ENCODE results near the gene SLC7A5.
"Not testable (repeated sequence)": the region's sequence is repeated elsewhere in the genome, so short reads cannot be mapped to it uniquely, and the experiment has no call there.

The SLC7A5 gene

DNA sequence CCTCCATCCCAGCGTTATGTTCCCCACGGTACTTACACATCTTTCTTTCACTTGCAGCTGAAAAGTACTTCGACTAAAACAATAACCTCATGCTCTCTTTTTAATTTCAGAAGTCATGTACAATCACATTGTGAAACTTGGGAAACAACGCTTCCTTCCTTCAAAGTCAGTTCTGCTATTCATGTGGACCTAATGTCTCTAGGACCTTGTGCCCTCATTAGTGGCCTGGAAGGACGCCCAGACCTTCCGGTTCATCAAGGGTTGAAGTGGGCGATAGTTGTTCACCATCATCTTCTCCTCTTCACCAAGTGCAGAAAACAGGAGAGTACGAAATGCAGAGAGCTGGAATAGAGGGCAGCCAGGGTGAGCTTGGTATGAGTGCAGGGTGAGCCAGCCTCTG lies 18.6 kb upstream of the SLC7A5 start:
- DNase-seq, result not testable (repeated sequence)

DNA sequence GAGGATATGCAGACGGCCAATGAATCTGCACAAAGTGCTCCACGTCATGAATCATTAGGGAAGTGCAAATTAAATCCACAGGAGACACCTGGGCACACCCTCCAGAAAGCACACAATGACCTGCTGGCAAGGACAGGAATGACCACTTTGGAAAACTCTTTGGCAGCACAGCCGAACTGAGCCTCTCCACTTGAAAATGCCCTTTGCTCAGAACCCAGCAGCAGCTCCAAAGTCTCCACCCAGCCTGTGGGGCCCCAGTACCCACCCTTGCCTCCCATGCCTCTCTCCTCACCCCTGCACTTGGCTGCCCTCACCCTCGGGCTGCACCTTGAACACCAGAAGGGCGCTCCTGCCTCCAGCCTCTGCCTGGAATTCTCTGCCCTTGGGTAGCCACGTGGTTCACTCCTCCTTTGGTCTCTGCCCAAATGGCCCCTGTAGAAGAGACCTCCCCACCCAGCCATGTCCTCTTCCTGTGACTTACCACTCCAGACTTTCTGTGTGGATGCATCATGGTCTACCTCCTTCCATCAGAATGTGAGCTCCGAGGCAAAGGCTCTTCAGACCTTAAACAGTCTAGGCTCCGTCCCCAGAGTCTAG lies 16.2 kb upstream of the SLC7A5 start:
- DNase-seq, result not testable (repeated sequence)

- no peak for DNase-seq
Observed at GRCh38 chr16:87882436-87883019, 13.2 kb upstream of the SLC7A5 start.

- no peak for DNase-seq
Observed at GRCh38 chr16:87881324-87882200, 12.3 kb upstream of the SLC7A5 start.

GRCh38 chr16:87880117-87880696 lies 10.9 kb upstream of the SLC7A5 start:
- no peak for DNase-seq

DNA sequence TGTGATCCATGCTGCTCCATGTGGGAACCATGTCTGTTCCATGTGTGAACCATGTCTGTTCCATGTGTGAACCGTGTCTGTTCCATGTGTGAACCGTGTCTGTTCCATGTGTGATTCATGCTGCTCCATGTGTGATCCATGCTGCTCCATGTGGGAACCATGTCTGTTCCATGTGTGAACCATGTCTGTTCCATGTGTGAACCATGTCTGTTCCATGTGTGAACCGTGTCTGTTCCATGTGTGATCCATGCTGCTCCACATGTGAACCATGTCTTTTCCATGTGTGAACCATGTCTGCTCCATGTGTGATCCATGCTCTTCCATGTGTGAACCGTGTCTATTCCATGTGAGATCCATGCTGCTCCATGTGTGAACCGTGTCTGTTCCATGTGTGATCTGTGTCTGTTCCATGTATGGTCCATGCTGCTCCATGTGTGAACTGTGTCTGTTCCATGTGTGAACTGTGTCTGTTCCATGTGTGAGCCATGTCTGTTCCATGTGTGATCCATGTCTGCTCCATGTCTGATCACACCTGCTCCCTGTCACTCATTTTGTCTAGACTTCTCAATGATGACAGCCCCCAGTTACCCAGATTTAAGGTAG lies 10.2 kb upstream of the SLC7A5 start:
- not testable (repeated sequence) for DNase-seq

GRCh38 chr16:87878704-87879103 lies 9.4 kb upstream of the SLC7A5 start:
- DNase-seq, result no peak

GRCh38 chr16:87877942-87878507 lies 8.7 kb upstream of the SLC7A5 start:
- DNase-seq, result no peak

- no peak for DNase-seq
Observed at GRCh38 chr16:87874639-87875427, 5.5 kb upstream of the SLC7A5 start.

GRCh38 chr16:87870418-87871291 lies 1.3 kb upstream of the SLC7A5 start:
- not testable (repeated sequence) for DNase-seq

DNA sequence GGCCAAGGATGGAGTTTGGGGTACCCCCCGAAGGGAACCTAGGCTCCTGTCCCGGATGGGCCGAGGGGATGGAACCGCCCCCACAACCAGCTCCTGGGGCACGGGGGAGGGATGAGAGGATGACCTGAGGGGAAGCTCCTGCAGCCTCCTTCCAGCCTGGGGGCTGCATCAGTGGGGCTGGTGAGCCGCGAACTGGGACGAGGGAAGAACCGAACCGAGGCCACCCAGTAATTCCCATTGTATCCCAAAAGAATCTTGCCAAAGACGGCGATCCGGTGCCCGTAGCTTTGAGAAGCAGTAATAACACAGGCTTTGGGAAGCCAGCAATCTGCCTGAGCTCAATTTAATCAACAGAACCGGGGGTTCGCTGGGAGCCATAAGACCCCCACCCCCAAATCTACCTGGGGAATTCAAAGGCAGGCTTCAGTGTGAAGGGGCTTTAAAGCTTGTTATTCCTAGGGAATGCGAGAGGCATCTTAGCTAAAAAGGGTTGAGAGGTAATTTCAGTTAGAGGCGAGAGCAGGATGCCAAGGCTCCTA lies 641 bp upstream of the SLC7A5 start:
- not testable (repeated sequence) for DNase-seq

DNA sequence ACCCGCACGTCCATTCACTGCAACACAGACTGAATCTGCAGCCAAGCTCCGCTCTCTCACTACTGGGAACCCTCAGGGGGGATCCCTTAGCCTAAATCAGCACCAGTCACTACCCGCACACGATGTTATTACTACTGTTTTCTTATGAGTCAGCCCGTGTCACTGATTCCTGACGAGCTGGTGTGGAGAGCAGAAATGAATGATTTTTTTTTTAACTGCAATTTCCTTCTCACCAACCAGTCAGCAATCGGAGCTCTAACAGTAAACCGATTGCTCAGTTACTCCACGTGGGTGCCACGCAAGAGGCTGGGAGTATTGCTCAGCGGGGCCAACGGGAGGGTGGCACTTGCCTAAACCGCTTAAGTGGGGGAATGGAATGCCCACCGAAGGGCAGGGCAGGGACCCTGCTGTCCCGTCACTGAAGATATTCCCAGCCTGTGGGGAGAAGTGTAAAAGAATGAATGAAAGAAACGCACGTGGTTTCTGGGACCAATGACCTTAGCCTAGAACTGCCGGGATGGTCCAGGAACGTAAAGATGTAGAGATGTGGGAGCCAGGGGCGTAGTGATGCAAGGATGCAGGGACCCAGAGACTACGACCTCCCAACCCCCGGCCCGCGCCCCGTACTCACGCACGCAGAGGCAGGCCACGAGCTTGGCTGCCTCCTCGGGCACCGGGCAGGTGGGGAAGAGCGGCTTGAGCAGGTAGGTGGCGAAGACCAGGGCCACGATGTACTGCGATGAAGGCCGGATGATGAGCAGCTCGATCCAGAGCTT lies 865 bp downstream of the SLC7A5 start:
- DNase-seq, result peak; percentile 46

- DNase-seq, result not testable (repeated sequence)
Observed at GRCh38 chr16:87865902-87866555, 3.3 kb downstream of the SLC7A5 start.

- no peak for DNase-seq
Observed at GRCh38 chr16:87864331-87864989, 4.8 kb downstream of the SLC7A5 start.

DNA sequence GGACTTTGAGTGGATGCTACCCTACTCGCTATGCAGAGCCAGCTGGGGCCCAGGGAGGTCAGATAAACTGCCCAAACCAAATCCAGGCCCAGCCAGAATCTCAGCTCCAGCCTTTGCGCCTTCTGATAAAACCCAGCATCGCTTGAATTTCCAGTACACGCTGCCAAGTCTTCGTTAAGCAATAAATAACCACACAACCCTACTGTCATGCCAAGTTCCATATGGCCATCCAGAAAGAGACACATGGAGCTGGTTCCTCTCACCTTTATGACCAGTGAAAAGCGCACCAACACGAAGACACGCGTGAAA lies 6.0 kb downstream of the SLC7A5 start:
- not testable (repeated sequence) for DNase-seq

GRCh38 chr16:87862597-87863326 lies 6.5 kb downstream of the SLC7A5 start:
- not testable (repeated sequence) for DNase-seq

- DNase-seq, result peak; percentile 10
Observed at GRCh38 chr16:87861300-87862099, 7.8 kb downstream of the SLC7A5 start.

All from NCI-H82 (cell line).